ENCODE results near the gene ZNF429.

DNA sequence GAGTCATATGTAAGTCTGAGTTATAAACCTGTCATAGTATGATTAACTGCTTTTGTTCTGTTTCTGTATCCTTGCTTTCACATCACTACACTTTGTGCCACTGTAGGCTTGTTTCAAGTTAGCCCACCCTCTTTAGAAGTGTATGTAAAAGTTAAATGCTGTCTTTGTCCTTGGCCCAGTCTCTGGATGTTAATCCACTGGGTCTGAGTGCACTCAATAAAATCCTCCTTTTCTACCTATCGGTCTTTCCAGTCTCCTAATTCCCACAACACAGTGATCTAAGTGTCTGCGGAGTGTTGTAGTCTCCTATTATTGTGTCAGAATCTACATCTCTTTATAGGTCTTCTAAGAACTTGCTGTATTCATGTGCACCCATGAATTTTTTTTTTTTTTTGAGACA is 14.1 kb downstream of the ZNF429 start:
- TF ChIP-seq, protein P1, sequence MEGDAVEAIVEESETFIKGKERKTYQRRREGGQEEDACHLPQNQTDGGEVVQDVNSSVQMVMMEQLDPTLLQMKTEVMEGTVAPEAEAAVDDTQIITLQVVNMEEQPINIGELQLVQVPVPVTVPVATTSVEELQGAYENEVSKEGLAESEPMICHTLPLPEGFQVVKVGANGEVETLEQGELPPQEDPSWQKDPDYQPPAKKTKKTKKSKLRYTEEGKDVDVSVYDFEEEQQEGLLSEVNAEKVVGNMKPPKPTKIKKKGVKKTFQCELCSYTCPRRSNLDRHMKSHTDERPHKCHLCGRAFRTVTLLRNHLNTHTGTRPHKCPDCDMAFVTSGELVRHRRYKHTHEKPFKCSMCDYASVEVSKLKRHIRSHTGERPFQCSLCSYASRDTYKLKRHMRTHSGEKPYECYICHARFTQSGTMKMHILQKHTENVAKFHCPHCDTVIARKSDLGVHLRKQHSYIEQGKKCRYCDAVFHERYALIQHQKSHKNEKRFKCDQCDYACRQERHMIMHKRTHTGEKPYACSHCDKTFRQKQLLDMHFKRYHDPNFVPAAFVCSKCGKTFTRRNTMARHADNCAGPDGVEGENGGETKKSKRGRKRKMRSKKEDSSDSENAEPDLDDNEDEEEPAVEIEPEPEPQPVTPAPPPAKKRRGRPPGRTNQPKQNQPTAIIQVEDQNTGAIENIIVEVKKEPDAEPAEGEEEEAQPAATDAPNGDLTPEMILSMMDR (IDR thresholded peaks at IDR 0.05; ENCODE audit: insufficient read depth, low read depth, low read length): no peak
- TF ChIP-seq EZH2 (IDR thresholded peaks at IDR 0.05; ENCODE audit: insufficient read depth, low read length): no peak
